D341Med (cell line): ENCODE results near the gene DUSP8.
"Not testable (repeated sequence)": the region's sequence is repeated elsewhere in the genome, so short reads cannot be mapped to it uniquely, and the experiment has no call there.

Source experiments
- DNase-seq: peaks from one replicate; pipeline ENCODE4 v3.0.0; 2012; ENCODE audit warnings: low spot score

DUSP8 gene, protein sequence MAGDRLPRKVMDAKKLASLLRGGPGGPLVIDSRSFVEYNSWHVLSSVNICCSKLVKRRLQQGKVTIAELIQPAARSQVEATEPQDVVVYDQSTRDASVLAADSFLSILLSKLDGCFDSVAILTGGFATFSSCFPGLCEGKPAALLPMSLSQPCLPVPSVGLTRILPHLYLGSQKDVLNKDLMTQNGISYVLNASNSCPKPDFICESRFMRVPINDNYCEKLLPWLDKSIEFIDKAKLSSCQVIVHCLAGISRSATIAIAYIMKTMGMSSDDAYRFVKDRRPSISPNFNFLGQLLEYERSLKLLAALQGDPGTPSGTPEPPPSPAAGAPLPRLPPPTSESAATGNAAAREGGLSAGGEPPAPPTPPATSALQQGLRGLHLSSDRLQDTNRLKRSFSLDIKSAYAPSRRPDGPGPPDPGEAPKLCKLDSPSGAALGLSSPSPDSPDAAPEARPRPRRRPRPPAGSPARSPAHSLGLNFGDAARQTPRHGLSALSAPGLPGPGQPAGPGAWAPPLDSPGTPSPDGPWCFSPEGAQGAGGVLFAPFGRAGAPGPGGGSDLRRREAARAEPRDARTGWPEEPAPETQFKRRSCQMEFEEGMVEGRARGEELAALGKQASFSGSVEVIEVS

DNA sequence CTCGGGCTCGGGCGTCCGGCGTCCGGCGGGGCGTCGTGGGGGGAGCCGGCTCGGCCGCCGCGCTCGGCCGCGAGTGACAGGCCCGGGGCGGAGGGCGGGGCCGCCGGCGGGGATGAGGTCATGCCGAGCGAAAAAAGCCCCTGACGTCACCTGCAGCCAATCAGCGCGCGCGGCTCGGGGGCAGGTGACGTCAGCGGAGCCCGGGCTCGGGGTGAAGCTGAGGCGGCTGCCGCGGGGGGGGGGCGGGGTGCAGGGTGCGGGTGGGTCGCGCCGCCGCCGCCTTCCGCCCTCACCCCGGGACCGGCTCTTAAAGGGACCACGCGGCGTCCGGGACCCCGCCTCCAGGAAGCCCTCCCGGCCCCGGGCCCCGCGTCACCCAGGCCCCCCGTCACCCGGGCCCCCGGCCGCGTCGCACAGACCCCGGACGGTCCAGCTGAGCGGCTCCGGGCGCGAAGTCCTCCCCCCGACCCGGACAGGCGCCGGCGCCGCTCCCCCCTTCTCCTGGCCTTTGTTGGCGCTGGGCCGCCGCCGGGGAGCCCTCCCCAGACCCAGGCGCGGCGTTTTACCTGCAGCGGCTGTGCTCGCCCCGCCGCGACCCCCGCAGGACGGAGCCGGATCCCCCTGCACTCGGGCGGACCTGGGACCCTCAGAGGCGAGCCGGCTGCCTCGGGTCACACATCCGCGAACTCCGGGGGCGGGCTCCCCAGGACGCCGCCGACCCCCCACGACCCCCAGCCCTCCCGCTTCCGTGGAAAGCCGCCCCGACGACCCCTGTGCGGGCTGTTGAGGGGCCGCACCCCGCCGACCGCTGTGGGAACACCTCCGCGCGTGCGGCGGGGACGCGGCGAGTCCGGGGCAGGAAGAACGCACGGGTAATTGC lies at the start of gene DUSP8:
TSS of gene DUSP8 (minus strand) at position 75 of the 880 bp plus-strand sequence. CDS start 6,445 bp downstream, outside the sequence.
- peak; percentile 98 for DNase-seq

DNA sequence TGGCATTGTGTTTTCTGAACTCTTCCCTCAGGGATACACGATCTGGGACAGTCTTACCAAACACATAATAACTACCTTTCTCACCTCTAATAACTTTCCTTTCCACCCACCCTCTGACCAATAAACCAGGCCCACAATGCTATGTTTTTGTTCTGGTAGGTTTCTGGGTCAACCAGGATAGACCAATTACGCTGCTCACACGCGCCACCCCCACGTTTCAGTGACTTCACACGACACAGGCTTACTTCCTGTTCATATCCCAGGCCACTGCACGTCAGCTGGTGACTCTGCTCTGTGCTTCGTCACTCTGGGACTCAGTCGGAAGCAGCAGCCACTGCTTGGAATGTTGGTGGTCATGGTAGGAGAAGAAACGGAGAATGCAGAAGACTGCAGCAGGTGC lies 47.4 kb upstream of the DUSP8 start:
- DNase-seq, result no peak

DNA sequence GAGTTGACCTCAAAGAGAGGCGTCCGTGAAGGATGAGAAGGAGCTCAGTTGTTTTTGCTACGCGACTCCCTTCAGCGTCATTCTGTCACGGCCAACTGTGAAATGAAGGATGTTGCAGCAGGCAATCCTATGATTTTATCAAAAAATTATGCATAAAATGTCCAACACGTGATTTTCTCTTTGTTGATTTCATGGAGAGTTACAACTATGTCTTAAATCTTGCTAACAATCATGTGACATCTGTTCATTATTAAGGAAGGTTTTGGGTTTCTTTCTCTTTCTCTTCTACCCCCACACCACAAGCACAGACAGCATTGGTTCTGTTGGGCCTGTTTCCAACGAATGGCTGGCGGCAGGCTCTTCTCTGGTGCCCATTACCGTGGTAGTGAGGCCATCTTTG lies 46.2 kb upstream of the DUSP8 start:
- no peak for DNase-seq

DNA sequence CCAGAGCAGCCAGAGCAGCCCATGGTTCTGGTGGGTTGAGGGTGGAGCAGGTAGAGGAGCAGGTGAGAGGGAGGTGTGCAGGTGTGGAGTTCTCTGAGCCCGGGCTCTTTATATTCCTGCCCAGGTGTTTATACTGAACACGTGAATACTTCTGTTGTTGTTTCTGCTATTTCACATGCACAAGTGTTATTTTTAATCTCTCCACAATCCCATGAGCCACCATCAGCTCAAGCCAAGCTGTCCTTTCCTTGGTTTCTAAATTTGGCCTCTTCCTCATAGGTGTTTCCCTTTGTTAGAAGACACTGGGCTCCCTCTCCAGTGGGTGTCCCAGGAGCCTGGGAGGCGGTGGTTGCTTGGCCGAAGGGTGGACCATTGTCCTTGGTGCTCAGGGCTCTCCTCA lies 36.3 kb upstream of the DUSP8 start, which contains the start of gene KRTAP5-3:
TSS of gene KRTAP5-3 (minus strand) at position 101 of the 400 bp plus-strand sequence. CDS start at position 23, 78 bp downstream.
- DNase-seq, result no peak

DNA sequence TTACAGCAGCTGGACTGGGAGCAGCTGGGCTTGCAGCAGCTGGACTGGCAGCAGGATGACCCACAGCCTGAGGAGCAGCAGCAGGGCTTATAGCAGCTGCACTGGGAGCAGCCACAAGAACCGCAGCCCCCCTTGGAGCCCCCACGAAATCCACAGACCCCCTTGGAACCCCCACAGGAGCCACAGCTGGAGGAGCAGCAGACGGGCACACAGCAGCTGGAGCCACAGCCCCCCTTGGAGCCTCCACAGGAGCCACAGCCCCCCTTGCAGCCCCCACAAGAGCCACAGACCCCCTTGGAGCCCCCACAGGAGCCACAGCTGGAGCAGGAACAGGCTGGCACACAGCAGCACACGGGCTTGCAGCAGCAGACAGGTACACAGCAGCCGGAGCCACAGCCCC lies 35.8 kb upstream of the DUSP8 start:
- not testable (repeated sequence) for DNase-seq

DNA sequence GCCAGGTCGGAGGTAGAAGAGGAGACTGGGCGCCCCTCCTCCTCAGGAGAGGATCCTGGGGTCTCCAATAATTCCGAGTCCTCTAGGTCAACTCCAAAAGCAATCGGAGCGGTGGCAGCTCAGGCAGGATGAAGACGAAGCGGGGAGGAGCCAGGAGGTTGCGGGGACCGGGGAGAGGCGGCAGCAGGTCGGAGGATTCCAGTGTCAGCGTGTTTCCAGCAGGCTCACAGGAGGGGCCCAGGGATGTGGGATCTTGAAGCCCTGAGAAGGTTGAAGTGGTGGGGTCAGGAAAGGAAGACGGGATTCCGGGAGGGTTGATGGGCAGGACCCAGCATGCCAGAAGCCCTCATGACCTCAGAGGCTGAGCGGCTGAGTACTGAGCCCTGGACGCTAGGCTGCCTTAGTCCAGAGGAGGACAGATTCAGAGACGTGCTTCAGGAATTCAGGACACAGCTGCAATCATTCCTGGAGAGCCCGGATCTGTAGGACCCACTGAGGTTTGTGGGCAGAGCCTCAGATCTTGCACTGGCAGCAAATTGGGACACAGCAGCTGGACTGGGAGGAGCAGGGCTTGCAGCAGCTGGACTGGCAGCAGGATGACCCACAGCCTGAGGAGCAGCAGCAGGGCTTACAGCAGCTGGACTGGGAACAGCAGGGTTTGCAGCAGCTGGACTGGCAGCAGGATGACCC lies 35.2 kb upstream of the DUSP8 start:
- not testable (repeated sequence) for DNase-seq

DNA sequence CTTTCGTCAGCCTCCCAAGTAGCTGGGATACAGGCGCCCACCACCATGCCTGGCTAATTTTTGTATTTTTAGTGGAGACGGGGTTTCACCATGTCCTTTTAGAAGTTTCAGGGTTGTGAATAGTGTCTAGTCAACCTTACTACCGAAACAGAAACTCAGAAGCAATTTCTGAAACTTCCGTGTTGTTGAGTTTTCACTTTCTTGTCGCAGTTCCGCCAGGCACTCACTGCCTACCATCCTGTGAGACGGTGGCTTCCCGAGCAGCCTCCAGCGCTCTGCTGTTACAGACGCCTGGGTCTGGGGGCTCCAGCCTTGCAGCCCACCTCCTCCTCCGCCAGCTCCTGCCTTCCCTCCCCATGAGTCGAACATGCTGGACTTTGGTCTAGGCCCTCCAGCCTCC lies 33.9 kb upstream of the DUSP8 start:
- DNase-seq, result not testable (repeated sequence)

DNA sequence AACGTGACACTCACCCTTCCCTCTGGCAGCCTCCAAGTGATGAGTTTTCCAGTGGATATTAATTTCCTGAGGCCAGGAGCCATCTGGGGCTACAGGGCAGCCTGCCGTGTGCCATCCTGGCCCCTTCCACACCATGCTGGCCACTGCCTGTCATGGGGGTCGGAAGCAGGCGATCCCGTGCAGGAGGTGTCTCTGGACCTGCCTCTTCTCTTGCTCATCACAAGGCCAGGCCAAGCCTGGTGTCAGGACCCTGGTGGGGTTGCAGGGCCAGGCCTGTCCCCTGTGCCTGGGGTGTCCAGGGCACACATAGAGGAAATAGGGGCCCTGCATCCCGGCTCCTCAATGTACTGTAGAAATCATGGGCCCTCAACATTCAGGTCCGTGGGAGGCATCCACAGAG lies 32.6 kb upstream of the DUSP8 start:
- no peak for DNase-seq

DNA sequence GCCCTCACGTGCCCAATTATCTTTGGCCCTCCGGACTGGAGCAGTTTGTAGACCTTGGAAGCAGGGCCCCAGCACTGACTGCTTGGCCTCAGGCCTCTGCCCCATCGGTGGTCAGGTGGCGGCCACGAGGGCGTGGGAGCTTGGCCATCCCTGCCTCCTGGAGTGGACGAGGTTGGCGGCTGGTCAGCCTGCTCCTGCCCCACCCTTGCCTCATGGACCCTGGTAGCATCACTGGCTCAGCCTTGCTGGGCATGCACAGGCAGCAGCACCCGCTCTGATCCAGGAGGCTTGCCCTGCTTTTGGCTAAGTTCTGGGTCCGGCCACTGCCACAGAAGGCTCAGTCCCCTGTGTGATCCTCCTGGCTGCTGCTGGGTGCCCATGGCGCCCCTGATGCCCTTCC lies 32.1 kb upstream of the DUSP8 start:
- DNase-seq, result no peak

DNA sequence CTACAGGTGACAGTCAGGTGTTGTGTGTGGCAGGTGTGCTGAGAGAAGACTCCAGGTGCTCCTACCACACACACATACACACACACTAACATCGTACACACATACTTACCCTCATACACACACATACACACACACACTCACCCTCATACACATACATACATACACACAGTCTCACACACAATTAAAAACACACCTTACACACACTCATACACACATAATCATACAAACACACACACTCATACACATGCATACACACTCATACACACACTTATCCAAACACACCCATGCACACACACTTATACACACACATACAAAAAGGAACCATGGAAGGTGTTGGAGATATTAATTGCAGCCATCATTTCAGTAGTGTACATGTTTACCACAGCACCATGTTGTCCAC lies 31.6 kb upstream of the DUSP8 start:
- no peak for DNase-seq

DNA sequence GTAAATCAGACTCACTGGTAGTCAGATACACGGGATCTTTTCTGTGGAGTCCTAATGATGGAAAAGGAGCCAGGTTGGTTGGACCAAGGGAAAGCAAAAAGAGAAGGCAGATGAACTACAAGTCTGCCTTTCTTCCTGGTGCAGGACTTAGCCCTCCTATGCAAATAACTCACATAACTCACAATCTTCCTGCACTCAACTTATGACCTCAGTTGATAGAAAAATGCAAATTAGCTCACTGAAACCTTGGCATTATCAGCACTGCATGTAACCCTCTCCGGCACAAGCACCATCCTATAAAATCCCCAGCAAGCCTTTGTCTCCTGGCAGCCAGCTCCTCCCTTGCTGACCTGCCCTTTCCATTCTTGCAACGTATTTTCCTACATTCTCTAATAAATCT lies 29.6 kb upstream of the DUSP8 start:
- not testable (repeated sequence) for DNase-seq

DNA sequence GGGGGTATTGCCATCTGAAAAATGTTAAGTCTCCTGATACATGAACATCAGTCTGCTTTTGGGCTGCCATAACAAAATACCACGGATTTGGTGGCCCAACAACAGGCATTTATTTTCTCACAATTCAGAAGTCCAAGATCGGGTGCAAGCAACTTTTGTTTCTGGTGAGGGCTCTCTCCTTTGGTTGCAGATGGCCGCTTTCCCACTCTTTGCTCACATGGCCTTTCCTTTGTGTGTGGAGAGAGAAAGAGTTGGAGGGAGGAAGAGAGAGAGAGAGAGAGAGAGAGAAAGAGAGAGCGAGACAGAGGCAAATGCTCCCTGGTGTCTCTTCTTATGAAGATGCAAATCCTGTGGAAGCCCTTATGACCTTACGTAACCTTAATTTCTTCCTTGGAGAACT lies 28.6 kb upstream of the DUSP8 start:
- no peak for DNase-seq

DNA sequence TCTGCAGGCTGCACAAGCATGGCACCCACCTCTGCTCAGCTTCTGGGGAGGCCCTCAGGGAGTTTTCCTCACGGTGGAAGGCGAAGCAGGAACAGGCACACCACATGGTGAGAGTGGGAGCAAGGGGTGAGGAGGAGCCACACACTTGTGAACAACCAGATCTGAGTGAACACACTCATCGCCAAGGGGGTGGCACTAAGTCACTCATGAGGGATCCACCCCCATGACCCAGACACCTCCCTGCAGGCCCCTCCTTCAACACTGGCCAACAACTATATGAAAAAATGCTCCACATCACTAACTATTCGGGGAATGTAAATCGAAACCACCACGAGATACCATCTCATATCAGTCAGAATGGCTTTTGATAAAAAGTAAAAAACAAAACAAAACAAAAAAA lies 26.7 kb upstream of the DUSP8 start:
- DNase-seq, result no peak

DNA sequence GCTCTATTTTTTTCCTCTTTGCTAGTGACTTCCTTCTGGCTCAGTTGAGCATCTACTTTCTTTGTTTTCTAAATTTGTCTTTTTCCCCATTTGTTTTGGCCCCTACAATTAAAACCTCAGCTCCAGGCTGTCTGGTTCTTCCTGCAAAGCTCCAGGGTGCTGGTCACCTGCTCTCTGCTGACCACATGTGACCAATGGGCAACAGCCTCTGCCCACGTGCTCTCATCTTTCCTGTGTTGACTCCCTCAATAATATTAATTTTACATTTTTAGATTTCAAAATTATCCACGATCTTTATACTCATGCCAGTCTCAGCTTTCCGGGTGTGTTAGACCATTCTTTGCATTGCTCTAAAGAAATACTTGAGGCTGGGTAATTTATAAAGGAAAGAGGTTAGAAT lies 26.3 kb upstream of the DUSP8 start:
- DNase-seq, result not testable (repeated sequence)

DNA sequence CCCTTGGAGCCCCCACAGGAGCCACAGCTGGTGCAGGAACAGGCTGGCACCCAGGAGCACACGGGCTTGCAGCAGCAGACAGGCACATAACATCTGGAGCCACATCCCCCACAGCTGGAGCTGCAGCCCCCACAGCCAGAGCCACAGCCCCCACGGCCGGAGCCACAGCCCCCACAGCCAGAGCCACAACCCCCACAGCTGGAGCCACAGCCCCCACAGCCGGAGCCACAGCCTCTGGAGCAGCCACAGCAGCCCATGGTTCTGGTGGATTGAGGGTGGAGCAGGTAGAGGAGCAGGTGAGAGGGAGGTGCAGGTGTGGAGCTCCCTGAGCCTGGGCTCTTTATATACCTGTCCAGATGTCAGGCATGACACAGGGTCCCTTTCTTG lies 25.9 kb upstream of the DUSP8 start, which contains the start of gene KRTAP5-2:
TSS of gene KRTAP5-2 (minus strand) at position 301 of the 387 bp plus-strand sequence. CDS start at position 257, 44 bp downstream.
- no peak for DNase-seq

DNA sequence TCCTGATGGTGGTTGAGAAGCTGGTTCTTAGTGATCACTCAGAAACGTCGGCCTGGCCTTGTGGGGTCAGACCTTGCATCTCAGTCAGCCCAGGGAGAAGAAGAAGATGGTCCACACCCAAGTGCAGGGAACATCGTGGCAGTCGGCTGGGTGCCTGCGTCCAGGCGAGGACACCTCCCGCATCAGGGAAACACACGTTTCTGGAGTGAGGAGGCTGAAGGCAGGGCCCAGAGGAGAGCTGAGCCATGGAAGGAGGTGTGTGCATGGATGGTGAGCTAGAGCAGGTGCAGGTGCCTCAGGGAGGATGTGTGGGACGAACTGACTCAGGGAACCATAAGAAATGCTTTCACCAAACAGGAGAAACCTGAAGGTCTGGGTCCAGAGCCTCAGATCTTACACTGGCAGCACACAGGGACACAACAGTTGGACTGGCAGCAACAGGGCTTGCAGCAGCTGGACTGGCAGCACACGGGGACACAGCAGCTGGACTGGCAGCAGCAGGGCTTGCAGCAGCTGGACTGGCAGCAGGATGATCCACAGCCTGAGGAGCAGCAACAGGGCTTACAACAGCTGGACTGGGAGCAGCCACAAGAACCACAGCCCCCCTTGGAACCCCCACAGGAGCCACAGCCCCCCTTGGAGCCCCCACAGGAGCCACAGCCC lies 25.4 kb upstream of the DUSP8 start:
- DNase-seq, result no peak

DNA sequence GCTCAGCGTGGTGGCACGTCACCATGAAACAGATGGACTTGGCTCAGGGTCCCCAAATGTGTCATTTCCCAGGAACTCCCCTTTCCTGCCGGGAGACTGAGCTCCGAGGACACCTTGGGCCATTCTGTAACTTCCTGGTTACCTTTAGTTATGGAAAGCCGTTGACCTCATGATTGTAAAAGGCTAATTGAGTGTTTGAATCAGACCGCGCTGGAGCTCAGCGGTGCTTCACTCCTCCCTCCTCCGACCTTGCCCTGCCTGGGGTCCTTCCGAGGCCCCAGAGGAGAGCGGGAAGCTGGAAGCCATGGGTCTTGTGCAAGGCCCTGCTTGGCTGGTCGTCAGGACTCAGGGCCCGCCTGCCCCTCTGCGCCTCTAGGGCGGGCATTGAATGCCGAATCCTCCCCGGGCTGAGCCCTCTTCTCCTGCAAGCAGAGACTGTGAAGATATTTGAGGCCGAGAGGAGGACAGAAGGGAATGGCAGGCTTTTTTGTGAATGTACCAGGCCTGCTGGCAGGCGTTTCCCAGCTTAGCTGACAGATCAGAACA lies 24.6 kb upstream of the DUSP8 start:
- DNase-seq, result not testable (repeated sequence)

DNA sequence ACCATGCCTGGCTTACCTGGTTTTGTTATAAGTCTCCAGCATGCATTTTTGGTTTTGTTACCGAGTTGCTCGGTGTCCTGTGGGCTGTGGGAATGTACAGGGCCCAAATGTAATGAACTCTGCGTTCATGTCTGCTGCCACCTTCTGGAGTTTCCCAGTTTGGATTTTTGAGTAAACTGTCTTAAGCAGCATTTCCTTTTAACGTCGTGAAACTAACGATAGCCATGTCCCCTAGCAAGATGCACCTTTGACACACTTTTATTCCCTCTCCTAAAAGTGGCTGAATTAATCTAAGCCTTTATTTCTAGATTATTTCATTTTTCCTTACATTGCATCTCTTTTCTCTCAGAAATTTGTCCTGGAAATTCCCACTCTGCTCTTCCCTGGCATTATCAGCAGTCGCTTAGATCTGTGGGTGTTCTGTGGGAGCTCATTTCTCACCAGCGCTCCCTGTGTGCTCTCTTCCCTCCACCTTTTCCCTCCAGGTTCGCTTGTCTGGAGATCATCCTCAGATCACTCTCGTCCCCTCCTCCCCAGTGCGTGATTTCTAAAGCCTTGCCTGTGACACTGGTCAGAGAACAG lies 24.0 kb upstream of the DUSP8 start:
- not testable (repeated sequence) for DNase-seq

DNA sequence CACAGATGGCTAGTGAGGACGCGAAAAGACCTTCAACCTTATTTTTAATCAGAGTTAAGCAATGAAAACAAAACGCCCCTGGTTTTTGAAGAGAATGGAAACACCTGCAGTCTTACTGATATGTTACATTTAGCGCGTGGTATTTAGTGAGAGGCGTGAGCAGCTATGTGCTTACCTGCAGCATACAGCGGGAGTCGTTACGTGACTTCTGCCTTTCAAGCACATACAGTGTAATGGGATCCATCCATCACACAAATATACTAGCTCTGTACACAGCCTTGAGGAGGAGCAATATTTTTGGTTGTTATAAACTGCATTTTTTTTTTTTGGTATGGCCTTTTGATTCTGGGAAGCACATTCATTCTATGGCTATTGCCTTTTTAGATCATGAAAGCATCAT lies 20.6 kb upstream of the DUSP8 start:
- DNase-seq, result no peak

DNA sequence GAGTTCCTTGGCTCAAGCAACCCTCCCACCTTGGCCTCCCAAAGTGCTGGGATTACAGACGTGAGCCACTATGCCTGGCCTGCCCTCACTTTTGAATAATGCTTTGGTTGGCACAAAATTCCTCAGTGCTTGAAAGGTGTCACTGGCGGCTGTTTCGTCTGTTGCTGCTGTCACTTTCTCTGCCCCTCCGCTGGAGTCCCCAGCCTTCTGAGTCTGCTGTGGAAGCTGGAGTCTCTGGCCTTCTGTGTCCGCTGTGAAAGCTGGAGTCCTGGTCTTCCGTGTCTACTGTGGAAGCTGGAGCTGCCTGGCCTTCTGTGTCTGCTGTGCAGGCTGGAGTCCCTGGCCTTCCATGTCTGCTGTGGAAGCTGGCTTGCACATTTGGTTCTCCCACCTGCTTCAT lies 17.9 kb upstream of the DUSP8 start:
- DNase-seq, result no peak
